Testis (tissue), 3 donors: ENCODE measurements around the gene TNS3. TPM values are rescaled to one million over a fixed set of nuclear protein-coding genes. Genes with fewer than 3 reads are reported as not detected.

Experiments
- DNase-seq: peaks from one replicate; pipeline ENCODE4 v3.0.0-alpha.2; 2019
- H3K27ac ChIP-seq, 2 donors: fragments of 200-600 bp; sonication (generic); one replicate each; pipeline ENCODE4 v1.5.1; 2019
- H3K27me3 ChIP-seq: fragments of 200-600 bp; sonication (generic); one replicate; pipeline ENCODE4 v1.5.1; 2019
- H3K36me3 ChIP-seq: fragments of 200-600 bp; sonication (generic); one replicate; pipeline ENCODE4 v1.5.1; 2017; ENCODE audit warnings: low read depth; ENCODE audit errors: missing control alignments
- H3K4me1 ChIP-seq: fragments of 200-600 bp; sonication (generic); one replicate; pipeline ENCODE4 v1.5.1; 2019
- H3K4me3 ChIP-seq, 2 donors: fragments of 200-600 bp; sonication (generic); one replicate each; pipeline ENCODE4 v1.5.1; 2017 to 2019
- H3K9me3 ChIP-seq: fragments of 200-600 bp; sonication (generic); one replicate; pipeline ENCODE4 v1.5.1; 2017
- POLR2A ChIP-seq: fragments of 450-650 bp; IDR thresholded peaks from one replicate; pipeline ENCODE4 v1.6.1; 2017; ENCODE audit warnings: antibody characterized with exemption, mild to moderate bottlenecking, moderate library complexity
- WGBS, 2 donors: methylation state at CpG; one replicate each; pipeline ENCODE4 v1.1.5; 2018; 5-methylcytosine and 5-hydroxymethylcytosine counted together
- intact Hi-C: fragments of 100-400 bp; cut with DNase I; formaldehyde crosslinking; loops from one replicate; pipeline ENCODE4 v1.15.1; 2023; ENCODE audit warnings: low total_unique reads
- polyA plus RNA-seq: library from polyadenylated mRNA; stranded (reverse); fragments of 350-450 nt; fragmentation: Illumina TruSeq; extraction: RNeasy Lipid Tissue Mini Kit (QIAGEN cat#74804); gene quantifications from one replicate; pipeline ENCODE4 v1.2.3, GENCODE V29; 2014; ENCODE audit warnings: low read depth, low replicate concordance; ENCODE audit not compliant: insufficient read depth
- total RNA-seq, 2 donors: library from RNA; depleted of rRNA; stranded (reverse); fragments of >200 nt; gene quantifications; one replicate each; pipeline ENCODE4 v1.2.3, GENCODE V29; 2016
- TF ChIP-seq, protein P1 (sequence below), 3 experiments: fragments of 450-650 bp in 2 of 3; fragments of 200-600 bp in 1 of 3; sonication (generic) in 1 of 3; IDR thresholded peaks; one replicate each; pipeline ENCODE4 v1.5.1; 2016 to 2019; ENCODE audit warnings: antibody characterized with exemption in 3 of 3, mild to moderate bottlenecking in 2 of 3, moderate library complexity in 1 of 3

Gene TNS3
- total and polyA plus RNA-seq, 3 donors from 2014 or later = 28.5 to 93.5 (median 60.0) TPM

GRCh38 chr7:47580811-47581331 is 1.0 kb downstream of the TNS3 start:
- Histone ChIP-seq H3K4me3 (peak overlapping the region; percentile 72 to 91), H3K9me3 (no peaks in the 10 kb centered on the region), H3K27me3 (no peaks in the 10 kb centered on the region), H3K36me3 (no peaks in the 10 kb centered on the region), H3K4me1 (peaks cover 72% of the 10 kb centered on the region), H3K27ac (peak overlapping the region; percentile 82 to 84)
- intact Hi-C loops = no loop called here
- TF ChIP-seq, protein P1, sequence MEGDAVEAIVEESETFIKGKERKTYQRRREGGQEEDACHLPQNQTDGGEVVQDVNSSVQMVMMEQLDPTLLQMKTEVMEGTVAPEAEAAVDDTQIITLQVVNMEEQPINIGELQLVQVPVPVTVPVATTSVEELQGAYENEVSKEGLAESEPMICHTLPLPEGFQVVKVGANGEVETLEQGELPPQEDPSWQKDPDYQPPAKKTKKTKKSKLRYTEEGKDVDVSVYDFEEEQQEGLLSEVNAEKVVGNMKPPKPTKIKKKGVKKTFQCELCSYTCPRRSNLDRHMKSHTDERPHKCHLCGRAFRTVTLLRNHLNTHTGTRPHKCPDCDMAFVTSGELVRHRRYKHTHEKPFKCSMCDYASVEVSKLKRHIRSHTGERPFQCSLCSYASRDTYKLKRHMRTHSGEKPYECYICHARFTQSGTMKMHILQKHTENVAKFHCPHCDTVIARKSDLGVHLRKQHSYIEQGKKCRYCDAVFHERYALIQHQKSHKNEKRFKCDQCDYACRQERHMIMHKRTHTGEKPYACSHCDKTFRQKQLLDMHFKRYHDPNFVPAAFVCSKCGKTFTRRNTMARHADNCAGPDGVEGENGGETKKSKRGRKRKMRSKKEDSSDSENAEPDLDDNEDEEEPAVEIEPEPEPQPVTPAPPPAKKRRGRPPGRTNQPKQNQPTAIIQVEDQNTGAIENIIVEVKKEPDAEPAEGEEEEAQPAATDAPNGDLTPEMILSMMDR (IDR thresholded peaks at IDR 0.05) = no peak
- TF ChIP-seq POLR2A = no peak
- peak; percentile 53 for DNase-seq
- 16% methylated on average over 2 to 15 of the region's 15 CpGs for WGBS, 2 donors

GRCh38 chr7:47580175-47580706 is 1.7 kb downstream of the TNS3 start:
- no peak overlapping the region for H3K4me3 ChIP-seq
- TF ChIP-seq, protein P1 (IDR thresholded peaks at IDR 0.05) = no peak
- TF ChIP-seq POLR2A = no peak
- H3K27ac ChIP-seq = no peak overlapping the region
- 47 to 50% methylated on average over 7 of the region's 7 CpGs for WGBS, 2 donors
- H3K36me3 ChIP-seq = no peaks in the 10 kb centered on the region
- H3K4me1 ChIP-seq = peaks cover 78% of the 10 kb centered on the region
- H3K9me3 ChIP-seq = no peaks in the 10 kb centered on the region
- peak; percentile 36 for DNase-seq
- H3K27me3 ChIP-seq = no peaks in the 10 kb centered on the region
- intact Hi-C loops = no loop called here

- no peak overlapping the region for H3K4me3 ChIP-seq
- intact Hi-C loops = loop anchor here (10.0 kb wide), 1 partner anchor 45 kb away; no protein-coding TSS in a partner anchor
- 60 to 73% methylated on average over 2 to 3 of the region's 3 CpGs for WGBS, 2 donors
These were observed 2.5 kb downstream of the TNS3 start for GRCh38 chr7:47579458-47579857.

GRCh38 chr7:47578579-47579270 is 3.2 kb downstream of the TNS3 start:
- peak overlapping the region; percentile 75 to 88 for H3K27ac ChIP-seq
- TF ChIP-seq POLR2A = no peak
- TF ChIP-seq, protein P1 (IDR thresholded peaks at IDR 0.05) = no peak
- H3K36me3 ChIP-seq = no peaks in the 10 kb centered on the region
- intact Hi-C loops = loop anchor here (10.0 kb wide), 1 partner anchor 46 kb away; no protein-coding TSS in a partner anchor
- H3K9me3 ChIP-seq = no peaks in the 10 kb centered on the region
- WGBS, 2 donors = 70% methylated on average over 15 to 18 of the region's 18 CpGs
- H3K27me3 ChIP-seq = no peaks in the 10 kb centered on the region
- peaks cover 79% of the 10 kb centered on the region for H3K4me1 ChIP-seq
- no peak for DNase-seq
- H3K4me3 ChIP-seq = no peak overlapping the region

More at GRCh38 chr7:47579458-47579857, 2.5 kb downstream of the TNS3 start:
- Histone ChIP-seq H3K27ac (peak overlapping the region; percentile 60 to 88), H3K27me3 (no peaks in the 10 kb centered on the region), H3K36me3 (no peaks in the 10 kb centered on the region), H3K9me3 (no peaks in the 10 kb centered on the region), H3K4me1 (peaks cover 77% of the 10 kb centered on the region)
- TF ChIP-seq, protein P1 (IDR thresholded peaks at IDR 0.05) = no peak
- TF ChIP-seq POLR2A = no peak
- DNase-seq = no peak
